Hepatocyte (in vitro differentiated cells): ENCODE measurements around the gene BMP6. TPM values are rescaled to one million over a fixed set of nuclear protein-coding genes. Genes with fewer than 3 reads are reported as not detected.

Experiments used
- DNase-seq: peaks from one replicate; pipeline ENCODE4 v3.0.0-alpha.2; 2016; ENCODE audit warnings: low spot score
- H2AFZ ChIP-seq: fragments of 200-600 bp; sonication (generic); 2 replicates; pipeline ENCODE4 v1.6.0; 2016; ENCODE audit warnings: antibody characterized with exemption, mild to moderate bottlenecking
- H3K27ac ChIP-seq: fragments of 200-600 bp; sonication (generic); 2 replicates; pipeline ENCODE4 v1.5.1; 2016; ENCODE audit warnings: mild to moderate bottlenecking
- H3K27me3 ChIP-seq: fragments of 200-600 bp; sonication (generic); 2 replicates; pipeline ENCODE4 v1.6.1; 2016
- H3K36me3 ChIP-seq: fragments of 200-600 bp; sonication (generic); replicated peaks from 2 replicates; pipeline ENCODE4 v1.5.1; 2016; ENCODE audit warnings: low read depth; ENCODE audit not compliant: insufficient read depth
- H3K4me1 ChIP-seq: fragments of 200-600 bp; sonication (generic); 2 replicates; pipeline ENCODE4 v1.5.1; 2016; ENCODE audit warnings: mild to moderate bottlenecking, moderate library complexity; ENCODE audit not compliant: insufficient read depth
- H3K4me2 ChIP-seq: fragments of 200-600 bp; sonication (generic); 2 replicates; pipeline ENCODE4 v1.6.0; 2016
- H3K4me3 ChIP-seq: fragments of 200-600 bp; sonication (generic); 2 replicates; pipeline ENCODE4 v1.5.1; 2016; ENCODE audit warnings: mild to moderate bottlenecking
- H3K79me2 ChIP-seq: fragments of 200-600 bp; sonication (generic); 2 replicates; pipeline ENCODE4 v1.6.0; 2017; ENCODE audit warnings: mild to moderate bottlenecking
- H3K9me2 ChIP-seq: fragments of 200-600 bp; sonication (generic); replicated peaks from 2 replicates; pipeline ENCODE4 v1.6.0; 2017; ENCODE audit warnings: mild to moderate bottlenecking; ENCODE audit not compliant: insufficient read depth
- H3K9me3 ChIP-seq: fragments of 200-600 bp; sonication (generic); 2 replicates; pipeline ENCODE4 v1.5.1; 2016; ENCODE audit warnings: low read depth, mild to moderate bottlenecking
- H4K20me1 ChIP-seq: fragments of 200-600 bp; sonication (generic); 2 replicates; pipeline ENCODE4 v1.6.0; 2016; ENCODE audit warnings: mild to moderate bottlenecking; ENCODE audit not compliant: insufficient read depth, poor library complexity, severe bottlenecking
- EZH2 ChIP-seq: fragments of 200-600 bp; sonication (generic); IDR thresholded peaks from 2 replicates; pipeline ENCODE4 v1.6.1; 2016; ENCODE audit warnings: antibody characterized with exemption, mild to moderate bottlenecking, borderline replicate concordance
- EZH2phosphoT487 ChIP-seq: fragments of 200-600 bp; sonication (generic); IDR thresholded peaks from one replicate; pipeline ENCODE4 v1.6.1; 2018; ENCODE audit warnings: antibody characterized with exemption, mild to moderate bottlenecking, low read depth, moderate library complexity; ENCODE audit not compliant: unreplicated experiment, severe bottlenecking
- WGBS: methylation state at CpG from one replicate; pipeline ENCODE4 v1.1.6; 2016; ENCODE audit warnings: low lambda C conversion rate; ENCODE audit errors: missing lambda C conversion rate; 5-methylcytosine and 5-hydroxymethylcytosine counted together
- polyA plus RNA-seq: library from polyadenylated mRNA; unstranded; fragments of >200 nt; fragmentation: Nextera tagmentation; extraction: Ambion mirVana; gene quantifications from 2 replicates; pipeline ENCODE4 v1.2.1, GENCODE V29; 2016
- total RNA-seq: library from RNA; depleted of rRNA; stranded (reverse); fragments of >200 nt; gene quantifications from 2 replicates; pipeline ENCODE4 v1.2.3, GENCODE V29; 2014
- TF ChIP-seq, protein P1 (sequence below): fragments of 200-600 bp; sonication (generic); IDR thresholded peaks from 2 replicates; pipeline ENCODE4 v1.5.1; 2016; ENCODE audit warnings: antibody characterized with exemption, mild to moderate bottlenecking; ENCODE audit not compliant: poor library complexity

Gene BMP6
- total and polyA plus RNA-seq, 2 experiments from 2014 or later: 4.0 to 4.3 TPM

GRCh38 chr6:7865781-7866180 is 139.9 kb downstream of the BMP6 start:
- no peak for DNase-seq
- H3K9me3 ChIP-seq: no peaks in the 10 kb centered on the region

DNA sequence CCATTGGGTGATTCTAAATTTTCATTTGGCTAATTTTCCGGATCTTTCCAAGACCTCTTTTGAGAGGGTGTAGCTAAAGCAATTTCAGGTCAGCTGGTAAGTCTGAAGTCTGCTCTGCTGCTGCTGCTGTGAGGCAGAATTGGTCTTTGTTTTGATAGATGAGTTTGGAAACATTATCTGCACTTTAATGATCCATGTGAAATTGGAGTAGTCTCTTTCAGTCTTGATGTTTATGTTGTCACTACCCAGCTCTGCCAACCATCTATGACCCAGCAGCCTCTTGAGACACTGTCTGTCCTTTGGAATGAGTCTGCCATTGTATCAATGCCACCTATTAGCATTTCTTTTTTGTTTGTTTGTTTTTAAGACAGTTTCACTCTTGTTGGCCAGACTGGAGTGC is 140.6 kb downstream of the BMP6 start:
- DNase-seq: no peak
- no peaks in the 10 kb centered on the region for H3K4me1 ChIP-seq

More at GRCh38 chr6:7865781-7866180, 139.9 kb downstream of the BMP6 start:
- Histone ChIP-seq H4K20me1 (no peaks in the 10 kb centered on the region), H3K9me2 (no peaks in the 10 kb centered on the region), H3K79me2 (no peaks in the 10 kb centered on the region), H3K4me2 (no peak overlapping the region), H3K27ac (no peak overlapping the region), H3K27me3 (no peaks in the 10 kb centered on the region), H3K4me1 (no peaks in the 10 kb centered on the region), H3K4me3 (no peak overlapping the region), H2AFZ (no peak overlapping the region), H3K36me3 (no peaks in the 10 kb centered on the region)
- 83% methylated on average over 6 of the region's 6 CpGs for WGBS
- TF ChIP-seq EZH2phosphoT487 (no peak), EZH2 (no peak)
- TF ChIP-seq, protein P1, sequence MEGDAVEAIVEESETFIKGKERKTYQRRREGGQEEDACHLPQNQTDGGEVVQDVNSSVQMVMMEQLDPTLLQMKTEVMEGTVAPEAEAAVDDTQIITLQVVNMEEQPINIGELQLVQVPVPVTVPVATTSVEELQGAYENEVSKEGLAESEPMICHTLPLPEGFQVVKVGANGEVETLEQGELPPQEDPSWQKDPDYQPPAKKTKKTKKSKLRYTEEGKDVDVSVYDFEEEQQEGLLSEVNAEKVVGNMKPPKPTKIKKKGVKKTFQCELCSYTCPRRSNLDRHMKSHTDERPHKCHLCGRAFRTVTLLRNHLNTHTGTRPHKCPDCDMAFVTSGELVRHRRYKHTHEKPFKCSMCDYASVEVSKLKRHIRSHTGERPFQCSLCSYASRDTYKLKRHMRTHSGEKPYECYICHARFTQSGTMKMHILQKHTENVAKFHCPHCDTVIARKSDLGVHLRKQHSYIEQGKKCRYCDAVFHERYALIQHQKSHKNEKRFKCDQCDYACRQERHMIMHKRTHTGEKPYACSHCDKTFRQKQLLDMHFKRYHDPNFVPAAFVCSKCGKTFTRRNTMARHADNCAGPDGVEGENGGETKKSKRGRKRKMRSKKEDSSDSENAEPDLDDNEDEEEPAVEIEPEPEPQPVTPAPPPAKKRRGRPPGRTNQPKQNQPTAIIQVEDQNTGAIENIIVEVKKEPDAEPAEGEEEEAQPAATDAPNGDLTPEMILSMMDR: no peak

GRCh38 chr6:7868926-7869325 is 143.0 kb downstream of the BMP6 start:
- no peaks in the 10 kb centered on the region for H3K79me2 ChIP-seq
- no peak for TF ChIP-seq EZH2phosphoT487
- TF ChIP-seq EZH2: no peak
- TF ChIP-seq, protein P1: no peak
- H4K20me1 ChIP-seq: no peaks in the 10 kb centered on the region
- H2AFZ ChIP-seq: no peak overlapping the region
- no peaks in the 10 kb centered on the region for H3K27me3 ChIP-seq
- H3K36me3 ChIP-seq: no peaks in the 10 kb centered on the region
- no peak overlapping the region for H3K27ac ChIP-seq
- no peaks in the 10 kb centered on the region for H3K9me2 ChIP-seq
- 87% methylated on average over 10 of the region's 10 CpGs for WGBS
- H3K4me1 ChIP-seq: no peaks in the 10 kb centered on the region
- H3K4me2 ChIP-seq: no peak overlapping the region
- H3K9me3 ChIP-seq: no peaks in the 10 kb centered on the region
- H3K4me3 ChIP-seq: no peak overlapping the region
- no peak for DNase-seq

More for the DNA sequence above, 140.6 kb downstream of the BMP6 start:
- no peaks in the 10 kb centered on the region for H3K9me3 ChIP-seq
- no peaks in the 10 kb centered on the region for H3K9me2 ChIP-seq
- H3K27ac ChIP-seq: no peak overlapping the region
- no peaks in the 10 kb centered on the region for H4K20me1 ChIP-seq
- H3K36me3 ChIP-seq: no peaks in the 10 kb centered on the region
- no peaks in the 10 kb centered on the region for H3K79me2 ChIP-seq
- no peaks in the 10 kb centered on the region for H3K27me3 ChIP-seq
- TF ChIP-seq EZH2phosphoT487: no peak
- TF ChIP-seq EZH2: no peak
- TF ChIP-seq, protein P1: no peak
- no peak overlapping the region for H3K4me2 ChIP-seq
- 100% methylated on average over 1 of the region's 1 CpG for WGBS
- no peak overlapping the region for H2AFZ ChIP-seq
- no peak overlapping the region for H3K4me3 ChIP-seq
